Measurements from ENCODE around the gene ITPRID1.

Gene ITPRID1

DNA sequence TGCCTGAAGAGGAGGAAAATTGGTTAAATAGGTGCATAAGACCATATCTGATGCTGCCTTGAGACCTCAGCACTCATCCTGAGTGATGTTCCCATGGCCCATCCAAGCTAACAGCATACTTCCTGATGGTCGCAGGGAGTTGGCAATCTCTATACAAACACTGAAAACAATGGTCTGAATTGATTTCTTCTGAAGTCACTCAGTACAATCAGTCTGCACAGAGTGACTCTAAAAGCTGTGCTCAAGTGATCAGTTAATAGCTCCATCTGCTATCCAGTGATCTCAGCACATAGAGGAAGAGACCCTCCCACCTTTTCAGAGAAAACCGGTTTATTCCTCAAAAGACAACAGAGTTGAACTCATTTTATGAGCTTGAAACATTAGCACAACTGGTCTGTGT lies 177.0 kb downstream of the ITPRID1 start:
- H3K27ac ChIP-seq, result no peak overlapping the region
- TF ChIP-seq, protein P1, sequence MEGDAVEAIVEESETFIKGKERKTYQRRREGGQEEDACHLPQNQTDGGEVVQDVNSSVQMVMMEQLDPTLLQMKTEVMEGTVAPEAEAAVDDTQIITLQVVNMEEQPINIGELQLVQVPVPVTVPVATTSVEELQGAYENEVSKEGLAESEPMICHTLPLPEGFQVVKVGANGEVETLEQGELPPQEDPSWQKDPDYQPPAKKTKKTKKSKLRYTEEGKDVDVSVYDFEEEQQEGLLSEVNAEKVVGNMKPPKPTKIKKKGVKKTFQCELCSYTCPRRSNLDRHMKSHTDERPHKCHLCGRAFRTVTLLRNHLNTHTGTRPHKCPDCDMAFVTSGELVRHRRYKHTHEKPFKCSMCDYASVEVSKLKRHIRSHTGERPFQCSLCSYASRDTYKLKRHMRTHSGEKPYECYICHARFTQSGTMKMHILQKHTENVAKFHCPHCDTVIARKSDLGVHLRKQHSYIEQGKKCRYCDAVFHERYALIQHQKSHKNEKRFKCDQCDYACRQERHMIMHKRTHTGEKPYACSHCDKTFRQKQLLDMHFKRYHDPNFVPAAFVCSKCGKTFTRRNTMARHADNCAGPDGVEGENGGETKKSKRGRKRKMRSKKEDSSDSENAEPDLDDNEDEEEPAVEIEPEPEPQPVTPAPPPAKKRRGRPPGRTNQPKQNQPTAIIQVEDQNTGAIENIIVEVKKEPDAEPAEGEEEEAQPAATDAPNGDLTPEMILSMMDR (IDR thresholded peaks at IDR 0.05), result no peak
- DNase-seq (ENCODE audit: low spot score), result no peak
- H3K4me3 ChIP-seq, result no peak overlapping the region

DNA sequence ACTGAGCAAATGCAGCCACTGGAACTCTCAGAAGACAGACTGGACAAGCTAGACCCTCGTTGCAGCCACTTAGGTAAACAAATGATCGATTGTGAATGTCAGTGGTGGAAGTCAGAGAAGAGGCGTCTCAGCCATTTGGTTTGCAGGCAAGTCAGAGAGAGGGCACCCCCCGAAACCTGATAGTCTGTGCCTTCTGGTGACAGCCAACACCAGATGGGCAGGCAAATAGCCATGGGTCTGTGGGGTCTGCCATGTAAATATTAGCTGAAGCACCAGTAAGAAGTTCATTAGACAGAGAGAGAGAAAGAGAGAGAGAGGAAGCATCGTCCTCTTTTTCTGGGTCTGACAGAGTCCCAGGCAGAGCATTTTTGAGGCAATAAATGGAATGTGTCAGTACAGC lies 178.6 kb downstream of the ITPRID1 start:
- no peak overlapping the region for H3K4me3 ChIP-seq
- TF ChIP-seq, protein P1 (IDR thresholded peaks at IDR 0.05), result no peak
- no peak for DNase-seq (ENCODE audit: low spot score)
- H3K27ac ChIP-seq, result no peak overlapping the region

DNA sequence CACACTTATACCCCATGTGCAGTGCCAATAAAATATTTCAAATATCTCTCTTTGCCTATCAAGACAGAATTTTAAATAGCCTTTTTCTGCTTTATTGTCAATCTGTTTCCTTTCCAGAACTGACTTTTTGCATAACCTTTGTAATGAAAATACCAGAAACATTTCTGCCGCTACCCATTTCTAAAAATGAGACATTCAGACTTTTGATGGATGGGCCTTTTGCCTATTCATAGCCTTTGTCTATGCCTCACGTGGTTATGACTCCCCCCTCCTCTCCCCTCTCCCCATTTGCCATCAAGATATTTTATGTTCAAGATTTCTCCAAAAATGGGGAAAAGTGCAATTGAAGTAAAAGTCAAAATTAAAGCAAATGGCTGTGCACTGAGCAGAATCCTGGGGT lies 179.0 kb downstream of the ITPRID1 start:
- TF ChIP-seq, protein P1 (IDR thresholded peaks at IDR 0.05), result no peak
- no peak for DNase-seq (ENCODE audit: low spot score)
- no peak overlapping the region for H3K4me3 ChIP-seq
- H3K27ac ChIP-seq, result no peak overlapping the region

DNA sequence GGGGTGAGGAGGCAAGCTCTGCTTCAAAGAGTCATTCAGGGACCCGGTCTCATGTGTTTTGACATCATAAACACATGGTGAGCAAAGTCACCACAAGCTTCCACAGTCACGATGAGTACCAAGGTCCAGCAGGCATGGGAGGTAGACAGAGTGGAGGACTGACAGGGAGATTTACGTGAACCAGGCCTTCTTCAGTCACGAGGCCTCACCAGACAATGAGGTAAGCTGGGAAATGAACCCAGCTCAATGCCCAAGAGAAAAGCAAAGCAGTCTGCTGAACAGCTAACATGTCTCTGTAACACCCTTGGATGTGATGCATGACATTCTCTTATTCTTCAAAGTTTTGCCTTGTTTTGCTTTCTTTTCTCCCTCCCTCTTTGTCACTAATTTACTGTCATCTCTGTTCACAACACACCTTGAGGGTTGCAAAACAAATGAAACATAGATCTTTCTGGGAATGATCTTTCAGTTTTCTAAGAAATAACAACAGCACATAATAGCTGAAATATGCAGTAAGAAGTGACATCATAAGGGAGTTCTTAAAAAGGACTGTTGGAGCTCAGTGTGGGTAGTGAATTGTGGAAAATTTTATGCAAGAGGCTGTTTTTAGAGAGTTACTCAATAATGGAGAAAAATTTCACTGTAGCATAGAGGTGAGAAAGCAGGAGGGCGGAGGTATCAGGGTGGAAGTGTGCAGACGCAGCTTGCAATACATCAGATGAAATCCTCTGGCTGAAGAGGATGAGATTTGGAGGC lies 182.1 kb downstream of the ITPRID1 start:
- TF ChIP-seq, protein P1 (IDR thresholded peaks at IDR 0.05), result no peak
- H3K4me3 ChIP-seq, result no peak overlapping the region
- no peak for DNase-seq (ENCODE audit: low spot score)
- H3K27ac ChIP-seq, result no peak overlapping the region

DNA sequence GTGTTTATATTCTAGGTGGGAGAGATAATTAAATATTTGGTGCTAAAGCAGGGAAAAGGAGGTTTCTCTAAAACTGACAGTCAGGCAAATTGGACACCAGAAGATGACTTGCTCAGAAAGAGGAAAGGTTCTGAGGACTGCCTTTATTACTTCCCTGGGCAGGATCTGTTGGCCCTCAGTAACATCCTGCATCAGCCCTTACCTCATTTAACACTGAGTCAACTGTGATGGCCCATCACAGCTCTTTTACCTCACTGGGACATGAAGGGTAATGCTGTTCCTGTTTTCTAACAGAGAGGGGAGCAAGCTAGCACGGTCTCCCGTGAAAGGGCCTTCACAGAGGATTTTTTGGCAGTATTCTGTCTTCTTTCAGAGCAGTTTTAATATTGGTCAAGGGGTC lies 185.2 kb downstream of the ITPRID1 start:
- TF ChIP-seq, protein P1 (IDR thresholded peaks at IDR 0.05), result no peak
- H3K27ac ChIP-seq, result no peak overlapping the region
- no peak for DNase-seq (ENCODE audit: low spot score)
- no peak overlapping the region for H3K4me3 ChIP-seq

DNA sequence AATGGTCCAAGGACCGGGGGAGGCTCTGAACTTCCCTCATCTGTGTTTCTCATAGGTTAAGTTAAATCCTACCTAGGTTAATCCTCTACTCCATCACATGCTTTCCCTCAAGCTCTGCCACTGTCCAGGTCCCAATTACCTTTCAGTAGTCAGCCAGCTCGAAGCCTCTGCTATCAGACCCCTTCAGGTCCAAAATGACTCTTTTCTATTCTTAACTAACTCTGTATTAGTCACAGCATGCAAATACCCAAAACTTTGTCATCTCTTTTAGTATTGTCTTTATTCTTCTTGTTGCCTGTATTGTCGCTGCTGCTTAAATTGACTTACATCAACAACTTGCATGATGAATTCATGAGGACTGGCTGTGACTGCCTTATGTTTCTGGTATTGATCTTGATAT lies 188.5 kb downstream of the ITPRID1 start:
- H3K27ac ChIP-seq, result no peak overlapping the region
- TF ChIP-seq, protein P1 (IDR thresholded peaks at IDR 0.05), result no peak

DNA sequence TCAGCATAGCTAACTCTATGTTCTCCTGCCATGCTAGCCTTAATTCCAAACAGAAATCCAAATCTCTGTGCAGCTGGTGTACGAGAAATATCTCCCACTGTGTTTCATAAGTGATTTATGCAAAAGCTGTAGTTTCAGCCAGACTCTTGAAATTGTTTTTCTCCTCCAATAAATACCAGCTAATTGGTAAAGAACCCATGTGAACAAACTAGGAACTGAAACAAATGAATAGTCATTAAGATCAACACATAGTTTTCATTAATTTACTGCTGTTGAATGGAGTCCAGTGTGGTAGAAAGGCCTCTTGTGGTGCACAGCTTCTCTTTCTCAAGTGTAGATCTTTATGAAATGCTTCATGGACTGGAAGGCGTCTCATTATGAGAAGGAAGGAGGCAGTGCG lies 191.5 kb downstream of the ITPRID1 start:
- DNase-seq (ENCODE audit: low spot score), result no peak
- TF ChIP-seq, protein P1 (IDR thresholded peaks at IDR 0.05), result no peak
- no peak overlapping the region for H3K27ac ChIP-seq
- no peak overlapping the region for H3K4me3 ChIP-seq

More for the DNA sequence above, 188.5 kb downstream of the ITPRID1 start:
- no peak overlapping the region for H3K4me3 ChIP-seq
- no peak for DNase-seq (ENCODE audit: low spot score)

All from coronary artery (tissue), 2 donors.